Activated T-cell treated with anti-CD3 and anti-CD28 coated beads for 1 hour (primary cell): ENCODE measurements around the gene SSTR3.
"Not testable (repeated sequence)": the region's sequence is repeated elsewhere in the genome, so short reads cannot be mapped to it uniquely, and the experiment has no call there.

Experiments used
- DNase-seq: peaks from one replicate; pipeline ENCODE4 v3.0.0-alpha.2; 2020; ENCODE audit warnings: low read depth

The SSTR3 gene

GRCh38 chr22:37181681-37182080 is 30.6 kb downstream of the SSTR3 start:
- DNase-seq, result no peak

- no peak for DNase-seq
These were observed 31.6 kb downstream of the SSTR3 start for GRCh38 chr22:37180531-37181231.

- DNase-seq, result no peak
These were observed 32.5 kb downstream of the SSTR3 start for GRCh38 chr22:37179622-37180420.

GRCh38 chr22:37179126-37179470 is 33.2 kb downstream of the SSTR3 start:
- no peak for DNase-seq

- DNase-seq, result no peak
These were observed 33.7 kb downstream of the SSTR3 start for GRCh38 chr22:37178350-37179125.

GRCh38 chr22:37177755-37178154 is 34.5 kb downstream of the SSTR3 start:
- no peak for DNase-seq

GRCh38 chr22:37177221-37177620 is 35.1 kb downstream of the SSTR3 start:
- DNase-seq, result no peak

GRCh38 chr22:37176464-37177061 is 35.7 kb downstream of the SSTR3 start:
- DNase-seq, result no peak

GRCh38 chr22:37175414-37176281 is 36.6 kb downstream of the SSTR3 start:
- DNase-seq, result no peak

- no peak for DNase-seq
These were observed 37.3 kb downstream of the SSTR3 start for GRCh38 chr22:37174964-37175363.

GRCh38 chr22:37173709-37174108 is 38.6 kb downstream of the SSTR3 start:
- DNase-seq, result no peak

GRCh38 chr22:37172266-37173245 is 39.7 kb downstream of the SSTR3 start:
- no peak for DNase-seq

- DNase-seq, result no peak
These were observed 40.6 kb downstream of the SSTR3 start for GRCh38 chr22:37171662-37172061.

GRCh38 chr22:37170689-37171405 is 41.4 kb downstream of the SSTR3 start:
- DNase-seq, result not testable (repeated sequence)

- no peak for DNase-seq
These were observed 42.2 kb downstream of the SSTR3 start for GRCh38 chr22:37169947-37170688.

- DNase-seq, result no peak
These were observed 42.9 kb downstream of the SSTR3 start for GRCh38 chr22:37169406-37169805.

- no peak for DNase-seq
These were observed 44.2 kb downstream of the SSTR3 start for GRCh38 chr22:37167981-37168647.
